Activated CD4-positive, alpha-beta T cell treated with anti-CD3 and anti-CD28 coated beads for 24 hours (primary cell): Measurements from ENCODE around the gene PLXNA4.
"Not testable (repeated sequence)": the region's sequence is repeated elsewhere in the genome, so short reads cannot be mapped to it uniquely, and the experiment has no call there.

Experiments
- DNase-seq, 2 donors: peaks; one replicate each; pipeline ENCODE4 v3.0.0-alpha.2; 2020; ENCODE audit warnings: low read depth in 2 of 2

The PLXNA4 gene, protein sequence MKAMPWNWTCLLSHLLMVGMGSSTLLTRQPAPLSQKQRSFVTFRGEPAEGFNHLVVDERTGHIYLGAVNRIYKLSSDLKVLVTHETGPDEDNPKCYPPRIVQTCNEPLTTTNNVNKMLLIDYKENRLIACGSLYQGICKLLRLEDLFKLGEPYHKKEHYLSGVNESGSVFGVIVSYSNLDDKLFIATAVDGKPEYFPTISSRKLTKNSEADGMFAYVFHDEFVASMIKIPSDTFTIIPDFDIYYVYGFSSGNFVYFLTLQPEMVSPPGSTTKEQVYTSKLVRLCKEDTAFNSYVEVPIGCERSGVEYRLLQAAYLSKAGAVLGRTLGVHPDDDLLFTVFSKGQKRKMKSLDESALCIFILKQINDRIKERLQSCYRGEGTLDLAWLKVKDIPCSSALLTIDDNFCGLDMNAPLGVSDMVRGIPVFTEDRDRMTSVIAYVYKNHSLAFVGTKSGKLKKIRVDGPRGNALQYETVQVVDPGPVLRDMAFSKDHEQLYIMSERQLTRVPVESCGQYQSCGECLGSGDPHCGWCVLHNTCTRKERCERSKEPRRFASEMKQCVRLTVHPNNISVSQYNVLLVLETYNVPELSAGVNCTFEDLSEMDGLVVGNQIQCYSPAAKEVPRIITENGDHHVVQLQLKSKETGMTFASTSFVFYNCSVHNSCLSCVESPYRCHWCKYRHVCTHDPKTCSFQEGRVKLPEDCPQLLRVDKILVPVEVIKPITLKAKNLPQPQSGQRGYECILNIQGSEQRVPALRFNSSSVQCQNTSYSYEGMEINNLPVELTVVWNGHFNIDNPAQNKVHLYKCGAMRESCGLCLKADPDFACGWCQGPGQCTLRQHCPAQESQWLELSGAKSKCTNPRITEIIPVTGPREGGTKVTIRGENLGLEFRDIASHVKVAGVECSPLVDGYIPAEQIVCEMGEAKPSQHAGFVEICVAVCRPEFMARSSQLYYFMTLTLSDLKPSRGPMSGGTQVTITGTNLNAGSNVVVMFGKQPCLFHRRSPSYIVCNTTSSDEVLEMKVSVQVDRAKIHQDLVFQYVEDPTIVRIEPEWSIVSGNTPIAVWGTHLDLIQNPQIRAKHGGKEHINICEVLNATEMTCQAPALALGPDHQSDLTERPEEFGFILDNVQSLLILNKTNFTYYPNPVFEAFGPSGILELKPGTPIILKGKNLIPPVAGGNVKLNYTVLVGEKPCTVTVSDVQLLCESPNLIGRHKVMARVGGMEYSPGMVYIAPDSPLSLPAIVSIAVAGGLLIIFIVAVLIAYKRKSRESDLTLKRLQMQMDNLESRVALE (N-terminal part only)

GRCh38 chr7:132575982-132576720 is at the start of gene PLXNA4:
Gene PLXNA4, minus strand, starts transcription at chr7:132576470. Its CDS starts 67,777 bp downstream, at chr7:132508693.
- DNase-seq = no peak

GRCh38 chr7:132625651-132626050 is 49.4 kb upstream of the PLXNA4 start:
- no peak for DNase-seq

- DNase-seq = no peak
Measured at GRCh38 chr7:132622081-132622480, 45.8 kb upstream of the PLXNA4 start.

DNA sequence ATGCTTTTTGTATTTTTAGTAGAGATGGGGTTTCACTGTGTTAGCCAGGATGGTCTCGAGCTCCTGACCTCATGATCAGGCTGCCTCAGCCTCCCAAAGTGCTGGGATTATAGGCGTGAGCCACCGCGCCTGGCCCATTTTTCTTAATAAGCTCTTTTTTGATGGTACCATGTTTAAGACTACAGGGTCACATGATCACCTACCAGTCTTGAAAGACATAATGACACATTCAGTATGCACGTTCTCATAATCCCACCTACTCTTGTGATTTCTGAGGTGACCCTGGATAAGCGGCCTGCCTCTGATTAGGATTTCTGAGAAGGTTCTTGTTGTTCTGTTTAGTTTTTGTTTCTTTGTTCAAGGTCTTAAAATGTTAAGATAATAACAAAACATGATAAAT is 43.7 kb upstream of the PLXNA4 start:
- DNase-seq = no peak

GRCh38 chr7:132618956-132619305 is 42.7 kb upstream of the PLXNA4 start:
- no peak for DNase-seq

DNA sequence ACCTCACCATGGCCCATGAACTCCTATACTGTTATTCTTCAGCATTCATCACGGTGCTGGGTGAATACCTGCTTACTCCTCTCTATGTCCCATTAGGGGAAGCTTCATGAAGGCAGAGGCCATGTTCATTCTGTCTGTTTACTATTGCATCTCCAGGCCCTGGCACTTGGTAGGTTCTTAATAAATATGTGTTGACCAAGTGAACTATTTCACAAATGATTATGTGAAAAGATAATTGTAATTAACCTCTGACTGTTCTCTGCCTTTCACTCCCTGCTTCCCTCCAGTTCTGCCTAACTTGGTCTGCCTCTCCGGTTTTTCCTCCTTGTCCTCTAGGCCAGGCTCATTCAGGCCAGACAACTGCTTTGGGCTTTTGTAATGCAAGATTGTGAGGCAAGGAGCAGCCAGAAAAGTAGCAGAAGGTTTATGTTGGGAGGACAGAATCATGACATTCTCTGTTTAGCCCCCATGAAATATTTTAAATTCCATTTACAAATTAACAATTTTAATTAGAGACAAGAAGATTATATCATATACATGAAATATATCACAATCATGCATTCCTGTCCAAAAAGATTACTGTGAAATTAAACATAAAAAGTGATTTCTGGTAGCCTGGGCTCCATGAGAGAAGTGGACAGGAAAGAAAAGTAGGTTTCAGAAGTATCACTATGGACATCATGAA is 42.1 kb upstream of the PLXNA4 start:
- no peak for DNase-seq

DNA sequence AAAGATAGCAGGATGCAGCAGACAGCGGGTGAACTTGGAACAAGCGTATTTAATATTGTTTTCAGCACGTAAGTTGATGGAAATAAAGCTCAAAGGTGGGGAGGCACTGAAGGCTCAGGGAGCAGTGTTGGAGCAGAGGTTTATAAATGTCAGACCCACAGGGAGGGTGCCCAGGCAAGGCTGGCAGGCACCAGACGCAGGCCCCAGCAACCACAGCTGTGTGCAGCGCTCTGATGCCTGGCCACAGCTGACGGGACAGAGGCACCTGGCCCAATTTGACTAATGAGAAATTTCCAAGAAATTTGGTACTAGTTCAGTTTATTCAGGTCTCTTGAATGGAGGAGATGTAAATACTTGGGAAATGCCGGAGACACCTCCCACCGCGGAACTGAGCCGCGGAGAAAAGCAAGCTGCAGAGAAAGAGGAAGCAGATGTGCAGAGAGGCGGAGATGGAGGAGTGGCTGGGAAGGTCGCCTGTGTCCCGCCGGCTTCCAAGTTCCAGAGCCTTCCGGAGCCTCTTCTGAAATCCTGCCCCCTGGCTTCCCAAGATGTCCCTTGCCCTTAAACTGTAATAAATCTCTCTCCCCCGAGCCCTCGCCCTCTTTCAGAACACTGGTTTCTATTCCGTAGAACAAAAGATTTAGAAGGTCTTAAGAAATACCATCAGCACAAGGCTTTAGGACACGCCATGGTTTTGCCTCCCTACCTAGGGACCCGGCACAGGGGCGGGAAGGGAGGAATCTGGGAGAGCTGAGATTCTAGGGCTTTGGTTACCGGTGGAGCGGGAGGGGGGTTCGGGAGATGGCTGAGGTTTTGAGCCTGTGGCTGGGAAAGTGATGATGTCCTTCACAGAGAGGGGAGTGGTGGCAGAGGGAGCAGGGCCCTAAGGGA is 38.4 kb upstream of the PLXNA4 start:
- no peak for DNase-seq

GRCh38 chr7:132613737-132614136 is 37.5 kb upstream of the PLXNA4 start:
- DNase-seq = no peak

- DNase-seq = no peak
Measured at GRCh38 chr7:132610995-132611394, 34.7 kb upstream of the PLXNA4 start.

- DNase-seq = no peak
Measured at GRCh38 chr7:132609906-132610520, 33.7 kb upstream of the PLXNA4 start.

DNA sequence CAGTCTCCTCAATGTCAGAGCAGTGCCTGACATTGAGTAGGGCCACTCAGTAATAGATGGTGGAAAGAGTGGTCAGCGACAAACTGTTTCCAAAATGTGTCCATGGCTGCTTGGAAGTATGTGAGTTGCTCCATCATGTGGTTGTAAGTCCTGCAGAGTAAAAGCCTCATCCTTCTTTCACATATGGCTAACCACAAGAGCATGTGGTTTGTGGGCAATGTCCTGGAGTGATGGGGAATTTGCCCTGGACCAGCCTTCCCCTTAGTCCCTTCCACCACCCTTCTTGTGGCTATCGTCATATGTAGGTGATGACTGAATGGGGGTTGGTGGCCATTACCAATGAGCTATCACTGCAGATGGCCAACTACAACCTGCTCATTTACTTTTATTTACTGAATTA is 33.0 kb upstream of the PLXNA4 start:
- no peak for DNase-seq

DNA sequence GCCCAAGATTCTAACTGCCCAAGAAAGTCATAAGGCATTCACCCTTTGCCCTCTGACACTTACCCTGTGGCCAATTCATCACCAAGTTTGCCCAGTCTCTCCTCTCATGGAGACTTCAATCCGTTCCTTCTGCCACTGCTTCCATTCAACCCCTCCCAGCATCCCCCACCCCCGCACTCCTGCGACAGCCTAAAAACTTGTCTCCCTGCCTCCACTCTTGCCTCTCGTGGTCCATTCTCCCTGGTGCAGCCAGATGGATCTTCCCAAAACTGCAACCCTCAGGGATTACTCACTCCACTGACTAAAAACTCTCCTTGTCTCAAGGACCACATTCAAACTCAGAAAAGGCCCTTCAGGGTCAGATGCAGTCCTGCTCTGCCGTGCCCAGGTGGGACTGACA is 32.3 kb upstream of the PLXNA4 start:
- DNase-seq = no peak

DNA sequence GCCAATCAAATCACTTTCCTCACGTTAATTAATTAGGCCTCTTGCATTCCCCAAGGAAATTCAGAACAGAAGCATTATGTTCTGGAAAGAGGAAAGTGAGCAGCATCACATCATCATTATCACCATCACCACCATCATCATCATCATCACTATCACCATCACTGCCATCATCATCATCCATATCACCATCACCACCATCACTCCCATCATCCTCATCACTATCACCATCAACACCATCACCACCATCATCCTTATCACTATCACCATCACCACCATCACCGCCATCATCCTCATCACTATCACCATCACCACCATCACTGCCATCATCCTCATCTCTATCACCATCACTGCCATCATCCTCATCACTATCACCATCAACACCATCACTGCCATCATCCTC is 31.4 kb upstream of the PLXNA4 start:
- no peak for DNase-seq

GRCh38 chr7:132604121-132604520 is 27.9 kb upstream of the PLXNA4 start:
- DNase-seq = no peak

DNA sequence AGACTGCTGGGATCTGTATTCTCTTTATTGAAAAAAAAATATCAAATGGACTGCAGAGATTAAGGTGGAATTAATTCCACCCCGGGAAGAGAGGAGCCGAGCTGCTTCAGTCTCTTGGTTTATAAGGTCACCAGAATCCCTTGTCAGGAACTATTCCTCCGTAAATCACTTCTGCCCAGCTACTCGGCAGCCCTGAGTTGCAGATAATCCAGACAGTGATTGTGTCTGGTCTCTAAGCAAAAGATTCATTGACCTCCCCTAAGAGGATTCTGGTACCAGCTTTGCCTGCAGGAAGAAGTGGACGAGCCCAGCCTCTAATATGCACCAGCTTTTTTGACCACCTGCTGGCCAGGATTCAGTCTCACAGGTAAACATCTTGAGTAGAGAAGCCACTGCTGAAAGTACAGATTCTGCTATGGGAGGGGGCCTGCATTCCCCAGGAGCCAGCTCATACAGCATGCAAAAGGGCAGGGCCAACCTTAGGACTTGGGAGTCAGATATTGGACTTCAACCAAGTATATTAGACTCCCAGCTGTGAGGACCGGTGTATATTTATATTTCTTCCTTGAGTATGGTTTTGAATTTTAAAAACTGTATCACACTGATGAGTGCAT is 27.1 kb upstream of the PLXNA4 start:
- no peak for DNase-seq

GRCh38 chr7:132601783-132602182 is 25.5 kb upstream of the PLXNA4 start:
- DNase-seq = no peak

GRCh38 chr7:132596588-132596987 is 20.3 kb upstream of the PLXNA4 start:
- DNase-seq = no peak

- not testable (repeated sequence) for DNase-seq
Measured at GRCh38 chr7:132594741-132595140, 18.5 kb upstream of the PLXNA4 start.

DNA sequence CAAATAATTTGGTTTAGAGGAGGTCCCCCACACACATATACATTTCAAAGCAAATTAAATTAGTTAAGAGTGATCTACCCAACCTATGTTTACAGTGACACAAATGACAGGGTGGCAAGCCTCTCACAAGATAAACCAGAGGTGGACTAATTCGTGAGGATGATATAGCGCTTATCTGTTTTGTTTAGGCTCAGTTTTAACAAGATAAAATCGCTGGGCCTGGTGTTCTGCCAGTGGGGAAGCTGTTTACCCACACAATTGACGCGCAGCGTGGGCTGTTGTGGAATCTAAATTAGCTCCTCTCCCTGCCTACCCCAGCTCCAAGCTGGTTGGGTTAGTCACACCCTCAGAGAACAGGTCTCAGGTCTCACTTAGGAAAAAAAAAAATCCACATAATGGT is 16.7 kb upstream of the PLXNA4 start:
- no peak for DNase-seq
